ENCODE results near the gene CFAP20.

CFAP20 gene

GRCh38 chr16:58123896-58124600 lies 5.1 kb downstream of the CFAP20 start:
- no peak for DNase-seq

GRCh38 chr16:58121132-58121531 lies 8.0 kb downstream of the CFAP20 start:
- DNase-seq = no peak

DNA sequence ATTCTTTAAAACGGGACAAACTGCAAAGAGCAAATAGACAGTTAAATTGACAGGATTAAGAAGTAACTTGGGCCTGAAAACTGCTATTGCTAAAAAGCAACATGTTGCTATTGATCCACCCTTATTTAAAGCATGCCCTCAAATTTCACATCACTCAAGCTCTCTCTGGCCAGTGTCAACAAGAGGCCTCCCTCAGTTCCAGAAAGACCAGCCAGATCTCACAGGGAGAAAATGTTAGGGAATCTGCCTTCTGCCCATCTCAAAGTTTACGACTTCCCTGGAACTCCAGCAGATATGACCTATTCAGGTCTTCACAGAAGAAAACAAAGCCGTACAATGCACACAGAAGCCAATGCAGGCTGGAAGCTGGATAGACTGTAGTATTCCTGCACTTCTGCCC lies 8.9 kb downstream of the CFAP20 start:
- no peak for DNase-seq

- DNase-seq = no peak
Measured at GRCh38 chr16:58119509-58119845, 9.7 kb downstream of the CFAP20 start.

DNA sequence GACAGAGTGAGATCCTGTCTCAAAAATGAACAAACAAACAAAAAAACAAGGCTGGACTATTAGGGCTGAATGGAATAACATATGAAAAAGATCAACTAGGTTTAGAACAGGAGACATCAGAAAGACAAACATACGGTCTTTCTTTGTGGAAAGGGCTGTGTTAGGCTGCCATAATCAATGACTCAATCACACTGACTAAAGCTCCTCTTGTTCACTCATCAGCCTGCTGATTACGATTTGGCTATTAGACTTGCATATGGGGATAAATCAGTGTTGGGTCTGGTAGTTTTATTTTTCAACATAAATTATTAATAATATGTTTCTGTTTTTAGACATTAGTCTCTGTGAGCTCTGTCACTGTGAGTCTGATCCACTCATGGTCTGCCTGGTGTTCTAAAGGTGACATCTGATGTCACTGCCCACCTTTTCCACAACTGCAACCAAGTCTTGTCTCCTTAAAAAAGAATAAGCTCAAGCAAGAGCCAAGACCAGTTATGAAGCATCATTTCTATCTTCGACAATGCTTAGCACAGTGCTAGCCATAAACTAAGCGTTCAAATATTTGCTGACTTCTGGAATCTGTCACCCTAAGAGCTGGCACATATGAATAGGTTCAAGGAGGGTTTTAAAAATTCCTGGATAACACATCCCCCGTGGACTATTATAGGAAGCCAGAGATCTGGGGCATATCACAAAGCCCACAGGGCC lies 10.2 kb downstream of the CFAP20 start:
- no peak for DNase-seq

GRCh38 chr16:58116529-58116928 lies 12.7 kb downstream of the CFAP20 start:
- DNase-seq = no peak

GRCh38 chr16:58116081-58116480 lies 13.1 kb downstream of the CFAP20 start:
- DNase-seq = no peak

DNA sequence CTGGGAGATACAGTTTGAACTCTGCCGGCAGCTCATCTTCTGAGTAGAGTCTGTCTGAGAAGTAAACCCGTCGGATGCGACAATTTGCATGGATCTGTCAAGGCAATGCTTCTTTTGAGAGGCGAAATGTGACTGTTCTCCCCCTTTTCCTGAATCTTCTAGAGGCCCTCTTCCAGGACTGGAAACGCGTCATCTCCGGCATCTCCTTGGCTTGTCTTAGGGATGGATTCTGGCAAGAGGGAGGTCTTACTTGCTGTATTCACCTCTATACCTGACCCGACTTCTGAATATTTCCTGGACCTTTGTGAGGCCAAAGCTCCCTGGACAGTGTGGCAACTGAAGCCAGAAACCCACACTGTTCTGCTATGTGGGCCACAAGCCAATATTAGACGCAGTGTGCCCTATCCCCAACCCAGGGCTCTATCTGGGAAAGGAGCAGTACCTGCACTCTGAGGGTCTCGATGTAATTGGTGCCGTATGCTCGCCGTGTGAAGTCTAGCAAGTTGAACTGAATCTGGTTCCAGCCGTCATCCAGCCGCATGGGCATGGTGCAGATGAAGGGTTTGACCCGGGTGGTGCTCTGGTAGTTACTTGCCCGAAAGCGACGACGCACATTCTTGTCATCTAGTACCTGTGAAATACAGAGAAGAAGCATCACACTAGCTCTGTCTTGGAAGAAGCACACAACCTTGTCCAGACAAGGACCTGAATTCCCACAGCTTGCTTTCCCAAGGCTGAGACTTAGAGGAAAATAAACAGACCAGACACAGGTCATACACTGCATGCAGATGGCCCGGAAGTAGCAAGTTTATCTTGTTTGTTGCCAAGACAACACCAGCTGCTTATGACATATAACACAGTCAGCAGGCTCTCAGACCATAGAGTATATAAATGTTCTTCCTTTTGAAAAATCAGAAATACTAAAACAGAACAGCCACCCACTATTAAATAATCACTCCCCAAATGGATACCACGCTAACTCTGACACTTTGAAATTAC lies 14.1 kb downstream of the CFAP20 start:
- no peak for DNase-seq

DNA sequence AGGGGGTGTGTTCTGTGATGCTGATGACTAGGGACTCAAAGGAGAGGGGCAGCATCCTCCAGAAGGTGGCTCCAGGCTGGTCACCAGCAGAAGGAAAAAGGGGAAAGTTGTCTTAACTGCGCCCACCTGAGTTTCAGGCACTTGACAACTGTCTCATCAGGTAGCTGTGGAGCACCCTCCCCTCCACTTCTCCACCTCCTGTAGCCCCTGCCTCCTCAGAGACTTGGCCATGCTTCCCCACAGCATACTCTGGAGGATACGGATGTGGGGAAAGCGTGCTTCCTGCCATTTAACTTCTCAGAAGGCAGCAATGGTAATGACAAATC lies 17.9 kb downstream of the CFAP20 start:
- DNase-seq = no peak

DNA sequence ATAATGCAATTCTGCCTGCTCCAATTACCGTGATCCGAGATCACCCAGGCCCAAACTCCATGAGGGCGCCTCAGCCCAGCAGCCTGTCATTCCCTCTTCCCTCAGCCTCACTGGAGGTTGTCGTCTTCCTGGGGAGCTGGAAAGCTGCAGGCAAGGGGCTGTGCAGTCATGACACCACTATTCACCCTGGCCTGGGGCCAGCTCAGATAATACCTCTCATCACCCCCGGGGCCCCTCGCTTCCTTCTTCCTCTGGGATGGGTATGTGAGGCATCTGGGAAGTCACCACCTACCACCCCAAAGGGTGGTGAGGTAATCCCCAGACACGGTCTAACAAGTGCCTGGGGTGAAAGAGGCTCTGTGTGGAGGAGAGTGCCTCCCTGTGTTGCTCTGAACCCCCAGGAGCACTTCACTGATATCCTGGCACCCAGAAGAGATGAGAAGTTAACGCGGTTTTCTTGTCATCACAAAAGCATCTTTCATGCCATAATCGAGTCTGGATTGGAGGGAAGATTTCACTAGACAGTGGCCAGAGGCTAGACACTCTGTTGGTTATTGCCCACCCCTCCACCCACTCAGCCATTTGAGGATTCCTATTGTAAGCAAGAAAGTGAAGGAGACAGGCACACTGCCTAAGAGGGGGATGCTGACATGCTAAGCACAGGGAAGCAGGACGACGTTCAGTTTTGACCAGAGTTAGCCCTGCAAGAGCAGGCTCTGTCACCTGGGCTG lies 18.4 kb downstream of the CFAP20 start:
- DNase-seq = no peak

DNA sequence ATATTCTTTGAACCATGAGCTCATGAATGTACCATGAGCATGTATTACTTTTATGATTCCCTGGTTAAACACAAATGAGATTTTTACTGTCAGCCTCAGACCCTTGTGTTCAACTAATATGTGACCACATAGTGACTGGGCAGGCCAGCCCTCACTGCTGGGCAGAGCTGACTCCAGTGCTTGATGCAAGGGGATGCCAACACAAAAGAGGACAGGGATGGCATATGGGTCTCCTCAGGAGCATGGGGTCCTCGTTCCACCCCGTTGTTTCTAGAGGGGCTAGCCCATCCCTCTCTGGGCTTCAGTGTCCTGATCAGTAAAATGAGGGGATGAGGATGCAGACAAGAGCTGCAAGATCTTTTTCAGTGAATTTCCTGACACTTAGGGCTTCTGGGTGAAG lies 19.3 kb downstream of the CFAP20 start:
- no peak for DNase-seq

DNA sequence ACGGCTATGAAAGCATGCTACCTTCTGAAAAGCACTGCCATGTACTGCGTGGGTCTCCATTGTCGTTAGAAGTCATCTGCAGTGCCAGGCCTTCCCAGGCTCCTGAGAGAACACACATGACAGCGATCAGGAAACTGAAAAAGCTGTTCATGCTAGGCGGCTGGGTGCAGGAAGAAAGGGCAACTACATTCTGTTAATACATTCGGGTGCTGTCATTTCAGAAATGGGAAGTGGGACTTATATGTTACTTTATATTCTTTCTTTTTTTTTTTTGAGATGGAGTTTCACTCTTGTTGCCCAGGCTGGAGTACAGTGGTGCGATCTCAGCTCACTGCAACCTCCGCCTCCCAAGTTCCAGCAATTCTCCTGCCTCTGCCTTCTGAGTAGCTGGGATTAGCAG lies 19.9 kb downstream of the CFAP20 start:
- DNase-seq = no peak

DNA sequence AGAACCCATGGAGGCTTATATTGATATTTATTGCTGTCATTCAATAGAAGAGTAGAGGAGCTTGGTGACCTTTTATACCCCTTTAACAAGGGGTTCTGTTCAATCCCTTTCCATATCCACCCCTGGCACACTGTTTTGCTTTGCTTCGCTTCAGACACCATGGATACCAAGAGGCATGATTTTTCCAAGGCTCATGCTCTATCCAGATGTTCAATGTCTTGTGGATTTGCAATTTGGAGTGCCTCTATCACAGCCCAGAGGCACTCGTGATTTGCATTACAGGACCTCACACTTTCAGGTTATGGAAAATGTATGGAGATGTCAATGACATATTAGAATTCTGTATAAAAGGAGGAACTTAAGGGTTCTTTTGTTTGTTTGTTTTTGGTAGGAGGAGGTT lies 21.5 kb downstream of the CFAP20 start:
- DNase-seq = no peak

- DNase-seq = no peak
Measured at GRCh38 chr16:58107228-58107627, 22.0 kb downstream of the CFAP20 start.

- DNase-seq = no peak
Measured at GRCh38 chr16:58105631-58106030, 23.6 kb downstream of the CFAP20 start.

DNA sequence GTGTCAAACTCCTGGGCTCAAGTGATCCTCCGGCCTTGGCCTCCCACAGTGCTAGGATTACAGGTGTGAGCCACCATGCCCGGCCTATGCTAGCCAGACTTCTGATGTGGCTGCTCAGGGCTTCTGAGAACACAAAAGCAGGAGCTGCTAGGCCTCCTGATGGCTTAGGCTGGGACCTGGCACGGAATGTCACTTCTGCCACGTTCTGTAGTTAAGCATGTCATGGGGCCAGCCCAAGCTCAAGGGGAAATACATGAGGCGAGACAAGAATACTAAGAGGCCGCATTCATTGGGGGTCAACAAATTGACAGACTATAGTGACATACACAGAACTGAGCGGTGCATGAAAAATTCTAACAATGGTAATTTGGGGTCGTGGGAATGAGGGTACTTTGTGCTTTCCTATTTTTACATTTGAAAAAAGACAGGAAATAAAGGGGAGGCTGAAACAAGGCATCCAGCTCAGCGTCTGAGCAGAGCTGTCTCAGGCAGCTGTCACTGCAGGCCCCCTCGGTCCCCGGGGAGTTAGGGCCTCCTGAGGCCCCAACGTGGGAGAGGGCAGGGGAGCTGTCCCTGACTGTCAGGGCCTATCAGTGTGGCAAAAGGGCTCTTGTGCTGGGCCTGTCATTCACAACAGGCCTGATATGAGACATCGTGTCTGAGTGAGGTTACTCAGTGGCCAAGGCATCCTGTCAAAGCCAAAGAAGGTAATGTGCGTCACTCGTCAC lies 26.4 kb downstream of the CFAP20 start:
- no peak for DNase-seq

DNA sequence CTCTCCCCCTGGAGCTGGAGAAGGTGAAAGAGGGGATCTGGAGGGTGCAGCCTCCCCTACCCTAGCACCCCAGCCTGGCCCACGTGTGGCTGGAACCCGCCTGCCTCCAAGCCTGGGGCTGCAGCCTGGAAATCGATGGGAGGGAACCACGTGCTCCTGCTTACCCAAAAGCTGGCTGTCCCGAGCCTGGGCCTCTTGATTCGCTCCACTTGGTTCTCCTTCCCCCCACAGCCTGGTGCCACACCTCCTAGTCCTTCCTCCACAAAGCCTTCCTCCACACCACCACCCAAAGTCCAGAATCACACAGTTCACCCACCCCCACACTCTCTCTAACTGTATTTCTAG lies 29.3 kb downstream of the CFAP20 start:
- no peak for DNase-seq

GRCh38 chr16:58099097-58099955 lies 29.9 kb downstream of the CFAP20 start:
- DNase-seq = no peak

GRCh38 chr16:58098207-58099096 lies 30.7 kb downstream of the CFAP20 start:
- DNase-seq = no peak

- DNase-seq = no peak
Measured at GRCh38 chr16:58096249-58096648, 32.9 kb downstream of the CFAP20 start.
